Measurements from ENCODE around the gene COL25A1.

The COL25A1 gene

GRCh38 chr4:109214622-109215301 is 87.7 kb downstream of the COL25A1 start:
- DNase-seq, result no peak

GRCh38 chr4:109213056-109213455 is 89.4 kb downstream of the COL25A1 start:
- no peak for DNase-seq

GRCh38 chr4:109211671-109212070 is 90.8 kb downstream of the COL25A1 start:
- no peak for DNase-seq

- no peak for DNase-seq
Observed at GRCh38 chr4:109209647-109210046, 92.8 kb downstream of the COL25A1 start.

GRCh38 chr4:109207898-109208297 is 94.6 kb downstream of the COL25A1 start:
- DNase-seq, result no peak

- DNase-seq, result no peak
Observed at GRCh38 chr4:109207061-109207460, 95.4 kb downstream of the COL25A1 start.

- DNase-seq, result no peak
Observed at GRCh38 chr4:109206620-109207019, 95.8 kb downstream of the COL25A1 start.

- DNase-seq, result no peak
Observed at GRCh38 chr4:109205186-109205585, 97.3 kb downstream of the COL25A1 start.

- no peak for DNase-seq
Observed at GRCh38 chr4:109199585-109199984, 102.9 kb downstream of the COL25A1 start.

- no peak for DNase-seq
Observed at GRCh38 chr4:109195646-109196045, 106.8 kb downstream of the COL25A1 start.

GRCh38 chr4:109191216-109191615 is 111.2 kb downstream of the COL25A1 start:
- DNase-seq, result no peak

GRCh38 chr4:109186458-109186945 is 116.0 kb downstream of the COL25A1 start:
- DNase-seq, result no peak

GRCh38 chr4:109185951-109186350 is 116.5 kb downstream of the COL25A1 start:
- DNase-seq, result no peak

- DNase-seq, result no peak
Observed at GRCh38 chr4:109185548-109185947, 116.9 kb downstream of the COL25A1 start.

- no peak for DNase-seq
Observed at GRCh38 chr4:109184491-109184961, 117.9 kb downstream of the COL25A1 start.

- no peak for DNase-seq
Observed at GRCh38 chr4:109183931-109184490, 118.4 kb downstream of the COL25A1 start.

GRCh38 chr4:109182696-109183095 is 119.8 kb downstream of the COL25A1 start:
- DNase-seq, result no peak

- no peak for DNase-seq
Observed at GRCh38 chr4:109179061-109179460, 123.4 kb downstream of the COL25A1 start.

- no peak for DNase-seq
Observed at GRCh38 chr4:109177096-109177810, 125.2 kb downstream of the COL25A1 start.

GRCh38 chr4:109174224-109174953 is 128.1 kb downstream of the COL25A1 start:
- DNase-seq, result no peak

- DNase-seq, result no peak
Observed at GRCh38 chr4:109172301-109172700, 130.2 kb downstream of the COL25A1 start.

GRCh38 chr4:109171070-109171469 is 131.4 kb downstream of the COL25A1 start:
- no peak for DNase-seq

GRCh38 chr4:109169170-109169569 is 133.3 kb downstream of the COL25A1 start:
- no peak for DNase-seq

All from NCI-H524 treated with DMSO at 0.1 percent for 48 hours (cell line).